Gastrocnemius medialis (tissue), 4 donors: ENCODE results near the gene FGF1.

Experiments
- CTCF ChIP-seq, 5 experiments: fragments of 450-650 bp in 3 of 5; fragments of 200-600 bp in 2 of 5; sonication (generic) in 2 of 5; IDR thresholded peaks in 4 of 5; conservative IDR thresholded peaks in 1 of 5; 1 replicate in 4 of 5; 2 replicates in 1 of 5; pipeline ENCODE4 v1.5.1; 2016 to 2019; ENCODE audit warnings: antibody characterized with exemption in 5 of 5, mild to moderate bottlenecking in 3 of 5, moderate library complexity in 3 of 5
- POLR2A ChIP-seq, 2 donors: fragments of 450-650 bp; IDR thresholded peaks; one replicate each; pipeline ENCODE4 v1.6.1; 2017; ENCODE audit warnings: antibody characterized with exemption in 2 of 2, mild to moderate bottlenecking in 2 of 2, moderate library complexity in 2 of 2

- TF ChIP-seq CTCF (IDR thresholded peaks at IDR 0.05 in 4 of 5, conservative IDR thresholded peaks at IDR 0.05 in 1 of 5) (no peak), POLR2A (IDR thresholded peaks at IDR 0.05) (no peak)
These were observed 124.3 kb downstream of the FGF1 start for GRCh38 chr5:142561486-142562097.
